ENCODE measurements around the gene CGREF1.

DNA sequence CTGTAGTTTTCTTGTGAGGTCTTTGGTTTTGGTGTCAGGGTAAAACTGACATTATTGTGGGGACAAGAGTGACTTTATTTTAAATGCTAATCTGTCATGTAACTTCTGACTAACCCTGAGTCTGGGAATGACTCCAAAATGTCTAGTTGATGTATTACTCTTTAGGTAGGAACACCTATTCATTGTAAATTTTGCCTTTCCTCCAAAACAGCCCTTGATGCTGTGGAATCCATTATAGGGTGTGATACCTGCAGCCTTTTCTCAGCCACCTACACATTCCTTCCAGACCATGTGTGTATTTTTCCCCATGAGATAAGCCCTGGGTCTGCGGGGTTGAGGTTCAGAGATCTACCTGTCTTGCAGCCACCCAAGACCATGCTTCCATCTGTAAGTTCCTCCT, 24.4 kb upstream of the CGREF1 start:
- TF ChIP-seq, protein P1, sequence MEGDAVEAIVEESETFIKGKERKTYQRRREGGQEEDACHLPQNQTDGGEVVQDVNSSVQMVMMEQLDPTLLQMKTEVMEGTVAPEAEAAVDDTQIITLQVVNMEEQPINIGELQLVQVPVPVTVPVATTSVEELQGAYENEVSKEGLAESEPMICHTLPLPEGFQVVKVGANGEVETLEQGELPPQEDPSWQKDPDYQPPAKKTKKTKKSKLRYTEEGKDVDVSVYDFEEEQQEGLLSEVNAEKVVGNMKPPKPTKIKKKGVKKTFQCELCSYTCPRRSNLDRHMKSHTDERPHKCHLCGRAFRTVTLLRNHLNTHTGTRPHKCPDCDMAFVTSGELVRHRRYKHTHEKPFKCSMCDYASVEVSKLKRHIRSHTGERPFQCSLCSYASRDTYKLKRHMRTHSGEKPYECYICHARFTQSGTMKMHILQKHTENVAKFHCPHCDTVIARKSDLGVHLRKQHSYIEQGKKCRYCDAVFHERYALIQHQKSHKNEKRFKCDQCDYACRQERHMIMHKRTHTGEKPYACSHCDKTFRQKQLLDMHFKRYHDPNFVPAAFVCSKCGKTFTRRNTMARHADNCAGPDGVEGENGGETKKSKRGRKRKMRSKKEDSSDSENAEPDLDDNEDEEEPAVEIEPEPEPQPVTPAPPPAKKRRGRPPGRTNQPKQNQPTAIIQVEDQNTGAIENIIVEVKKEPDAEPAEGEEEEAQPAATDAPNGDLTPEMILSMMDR (conservative IDR thresholded peaks at IDR 0.05) = no peak
- no peak for TF ChIP-seq EZH2 (IDR thresholded peaks at IDR 0.05; ENCODE audit: low read depth)

Data from PC-9 (cell line).